Measurements from ENCODE around the gene ESYT2. TPM values are rescaled to one million over a fixed set of nuclear protein-coding genes. Genes with fewer than 3 reads are reported as not detected.

Gene ESYT2
- total and polyA plus RNA-seq, 7 experiments from 2014 or later: 46.3 to 129 (median 112) TPM

- ChIA-PET CTCF (interaction anchor here (0.6 to 1.8 kb wide), 8 partner anchors 9 to 528 kb away, joined by 3 to 7 read pairs (median 4); partner anchors contain the start of gene ESYT2), POLR2A (interaction anchor here (0.6 kb wide), 1 partner anchor 10 kb away, joined by 3 read pairs; no protein-coding TSS in a partner anchor)
- Histone ChIP-seq H3K4me1 (ENCODE audit: control insufficient read depth in 2 of 2, insufficient read depth in 2 of 2, low read length in 2 of 2) (no peaks in the 10 kb centered on the region), H3K27me3 (ENCODE audit: control insufficient read depth in 2 of 2, insufficient read depth in 2 of 2, low read length in 2 of 2) (no peaks in the 10 kb centered on the region), H3K4me3 (ENCODE audit: low read length) (no peak overlapping the region), H3K36me3 (ENCODE audit: control insufficient read depth in 2 of 3, insufficient read depth in 3 of 3, low read length in 3 of 3) (peaks cover 12 to 80% (median 20%) of the 10 kb centered on the region in 3 experiments), H3K27ac (ENCODE audit: low read depth, low read length) (no peak overlapping the region), H3K9me3 (ENCODE audit: control insufficient read depth in 2 of 3, low read length in 3 of 3) (no peaks in the 10 kb centered on the region)
- Mint-ChIP-seq H3K9me3 (peaks cover 0 to 2% (median 0%) of the 10 kb centered on the region in 11 donors), H3K4me1 (peaks cover 0 to 28% (median 6%) of the 10 kb centered on the region in 7 donors), H3K27me3 (no peaks in the 10 kb centered on the region), H3K4me3 (no peak overlapping the region), H3K27ac (peak overlapping the region in 1 of 9 donors; percentile 48), H3K36me3 (peaks cover 18 to 69% (median 57%) of the 10 kb centered on the region in 5 donors)
- intact Hi-C loops (cut with micrococcal nuclease): loop anchor here in 1 of 2 donors (2.0 kb wide), 2 partner anchors 17 to 97 kb away; partner anchors contain the start of gene DYNC2I1
- no peak for DNase-seq
- ATAC-seq: no peak
Observed at GRCh38 chr7:158759749-158760444, 69.4 kb downstream of the ESYT2 start.

GRCh38 chr7:158759245-158759614, 70.1 kb downstream of the ESYT2 start:
- ChIA-PET CTCF (interaction anchor here (1.0 to 1.8 kb wide), 4 partner anchors 16 to 217 kb away, joined by 3 to 7 read pairs (median 4); partner anchors contain the start of gene ESYT2), POLR2A (no interaction called here)
- H3K27ac ChIP-seq (ENCODE audit: low read depth, low read length): no peak overlapping the region
- intact Hi-C loops (cut with micrococcal nuclease): no loop called here
- H3K27ac Mint-ChIP-seq: peak overlapping the region in 2 of 9 donors; percentile 48 to 73
- no peaks in the 10 kb centered on the region for H3K27me3 ChIP-seq (ENCODE audit: control insufficient read depth in 2 of 2, insufficient read depth in 2 of 2, low read length in 2 of 2)
- H3K36me3 ChIP-seq (ENCODE audit: control insufficient read depth in 2 of 3, insufficient read depth in 3 of 3, low read length in 3 of 3): peaks cover 15 to 79% (median 18%) of the 10 kb centered on the region in 3 experiments
- no peak overlapping the region for H3K4me3 Mint-ChIP-seq
- peaks cover 0 to 28% (median 6%) of the 10 kb centered on the region in 7 donors for H3K4me1 Mint-ChIP-seq
- H3K36me3 Mint-ChIP-seq: peaks cover 14 to 66% (median 53%) of the 10 kb centered on the region in 5 donors
- H3K4me3 ChIP-seq (ENCODE audit: low read length): no peak overlapping the region
- DNase-seq: no peak
- ATAC-seq: no peak
- no peaks in the 10 kb centered on the region for H3K9me3 ChIP-seq (ENCODE audit: control insufficient read depth in 2 of 3, low read length in 3 of 3)
- no peaks in the 10 kb centered on the region for H3K4me1 ChIP-seq (ENCODE audit: control insufficient read depth in 2 of 2, insufficient read depth in 2 of 2, low read length in 2 of 2)
- no peaks in the 10 kb centered on the region for H3K27me3 Mint-ChIP-seq
- peaks cover 0 to 2% (median 0%) of the 10 kb centered on the region in 11 donors for H3K9me3 Mint-ChIP-seq

- CTCF ChIA-PET: interaction anchor here (1.8 kb wide), 1 partner anchor 218 kb away, joined by 7 read pairs; no protein-coding TSS in a partner anchor
- H3K36me3 ChIP-seq (ENCODE audit: control insufficient read depth in 2 of 3, insufficient read depth in 3 of 3, low read length in 3 of 3): peaks cover 10 to 77% (median 18%) of the 10 kb centered on the region in 3 experiments
- H3K36me3 Mint-ChIP-seq: peaks cover 14 to 62% (median 50%) of the 10 kb centered on the region in 5 donors
Observed at GRCh38 chr7:158758586-158759244, 70.6 kb downstream of the ESYT2 start.

GRCh38 chr7:158757404-158757989, 71.8 kb downstream of the ESYT2 start:
- POLR2A ChIA-PET: no interaction called here
- H3K4me3 Mint-ChIP-seq: no peak overlapping the region
- H3K27me3 Mint-ChIP-seq: no peaks in the 10 kb centered on the region
- H3K27me3 ChIP-seq (ENCODE audit: control insufficient read depth in 2 of 2, insufficient read depth in 2 of 2, low read length in 2 of 2): no peaks in the 10 kb centered on the region
- no peaks in the 10 kb centered on the region for H3K4me1 ChIP-seq (ENCODE audit: control insufficient read depth in 2 of 2, insufficient read depth in 2 of 2, low read length in 2 of 2)
- no peaks in the 10 kb centered on the region for H3K9me3 ChIP-seq (ENCODE audit: control insufficient read depth in 2 of 3, low read length in 3 of 3)
- peaks cover 7 to 82% (median 18%) of the 10 kb centered on the region in 3 experiments for H3K36me3 ChIP-seq (ENCODE audit: control insufficient read depth in 2 of 3, insufficient read depth in 3 of 3, low read length in 3 of 3)
- H3K36me3 Mint-ChIP-seq: peaks cover 14 to 61% (median 50%) of the 10 kb centered on the region in 5 donors
- ATAC-seq (no peak), DNase-seq (no peak)
- H3K4me1 Mint-ChIP-seq: peaks cover 0 to 28% (median 6%) of the 10 kb centered on the region in 7 donors
- no peak overlapping the region for H3K27ac ChIP-seq (ENCODE audit: low read depth, low read length)
- no peak overlapping the region for H3K4me3 ChIP-seq (ENCODE audit: low read length)
- peak overlapping the region in 5 of 9 donors; percentile 24 to 50 (median 36) for H3K27ac Mint-ChIP-seq
- peaks cover 0 to 2% (median 0%) of the 10 kb centered on the region in 11 donors for H3K9me3 Mint-ChIP-seq
- intact Hi-C loops (cut with micrococcal nuclease): no loop called here
- CTCF ChIA-PET: no interaction called here

More at GRCh38 chr7:158758586-158759244, 70.6 kb downstream of the ESYT2 start:
- no peaks in the 10 kb centered on the region for H3K27me3 Mint-ChIP-seq
- Histone ChIP-seq H3K4me3 (ENCODE audit: low read length) (no peak overlapping the region), H3K9me3 (ENCODE audit: control insufficient read depth in 2 of 3, low read length in 3 of 3) (no peaks in the 10 kb centered on the region), H3K4me1 (ENCODE audit: control insufficient read depth in 2 of 2, insufficient read depth in 2 of 2, low read length in 2 of 2) (no peaks in the 10 kb centered on the region), H3K27ac (ENCODE audit: low read depth, low read length) (no peak overlapping the region), H3K27me3 (ENCODE audit: control insufficient read depth in 2 of 2, insufficient read depth in 2 of 2, low read length in 2 of 2) (no peaks in the 10 kb centered on the region)
- ATAC-seq (no peak), DNase-seq (no peak)
- peaks cover 0 to 28% (median 6%) of the 10 kb centered on the region in 7 donors for H3K4me1 Mint-ChIP-seq
- H3K27ac Mint-ChIP-seq: peak overlapping the region in 4 of 9 donors; percentile 17 to 73 (median 42)
- no peak overlapping the region for H3K4me3 Mint-ChIP-seq
- intact Hi-C loops (cut with micrococcal nuclease): no loop called here
- POLR2A ChIA-PET: no interaction called here
- H3K9me3 Mint-ChIP-seq: peaks cover 0 to 2% (median 0%) of the 10 kb centered on the region in 11 donors

- Histone ChIP-seq H3K4me3 (ENCODE audit: low read length) (no peak overlapping the region), H3K9me3 (ENCODE audit: control insufficient read depth in 2 of 3, low read length in 3 of 3) (no peaks in the 10 kb centered on the region), H3K4me1 (ENCODE audit: control insufficient read depth in 2 of 2, insufficient read depth in 2 of 2, low read length in 2 of 2) (no peaks in the 10 kb centered on the region), H3K27me3 (ENCODE audit: control insufficient read depth in 2 of 2, insufficient read depth in 2 of 2, low read length in 2 of 2) (no peaks in the 10 kb centered on the region), H3K36me3 (ENCODE audit: control insufficient read depth in 2 of 3, insufficient read depth in 3 of 3, low read length in 3 of 3) (peaks cover 4 to 75% (median 11%) of the 10 kb centered on the region in 3 experiments), H3K27ac (ENCODE audit: low read depth, low read length) (no peak overlapping the region)
- peak overlapping the region in 4 of 9 donors; percentile 26 to 60 (median 33) for H3K27ac Mint-ChIP-seq
- no peaks in the 10 kb centered on the region for H3K9me3 Mint-ChIP-seq
- no peak for ATAC-seq
- no peaks in the 10 kb centered on the region for H3K27me3 Mint-ChIP-seq
- DNase-seq: no peak
- no peak overlapping the region for H3K4me3 Mint-ChIP-seq
- H3K36me3 Mint-ChIP-seq: peaks cover 5 to 55% (median 36%) of the 10 kb centered on the region in 5 donors
- intact Hi-C loops (cut with micrococcal nuclease): loop anchor here in 1 of 2 donors (5.0 kb wide), 1 partner anchor 48 kb away; no protein-coding TSS in a partner anchor
- CTCF ChIA-PET: no interaction called here
- peaks cover 0 to 12% (median 0%) of the 10 kb centered on the region in 7 donors for H3K4me1 Mint-ChIP-seq
- POLR2A ChIA-PET: interaction anchor here (0.7 kb wide), 1 partner anchor 32 kb away, joined by 3 read pairs; no protein-coding TSS in a partner anchor
Observed at GRCh38 chr7:158754746-158755444, 74.4 kb downstream of the ESYT2 start.

- Histone ChIP-seq H3K9me3 (ENCODE audit: control insufficient read depth in 2 of 3, low read length in 3 of 3) (no peaks in the 10 kb centered on the region), H3K4me1 (ENCODE audit: control insufficient read depth in 2 of 2, insufficient read depth in 2 of 2, low read length in 2 of 2) (no peaks in the 10 kb centered on the region), H3K27ac (ENCODE audit: low read depth, low read length) (no peak overlapping the region), H3K4me3 (ENCODE audit: low read length) (no peak overlapping the region), H3K27me3 (ENCODE audit: control insufficient read depth in 2 of 2, insufficient read depth in 2 of 2, low read length in 2 of 2) (no peaks in the 10 kb centered on the region), H3K36me3 (ENCODE audit: control insufficient read depth in 2 of 3, insufficient read depth in 3 of 3, low read length in 3 of 3) (peaks cover 4 to 72% (median 11%) of the 10 kb centered on the region in 3 experiments)
- no peak for ATAC-seq
- POLR2A ChIA-PET: interaction anchor here (1.2 kb wide), 1 partner anchor 72 kb away, joined by 3 read pairs; no protein-coding TSS in a partner anchor
- peak overlapping the region in 3 of 9 donors; percentile 4 to 72 (median 67) for H3K27ac Mint-ChIP-seq
- H3K36me3 Mint-ChIP-seq: peaks cover 5 to 52% (median 29%) of the 10 kb centered on the region in 5 donors
- H3K9me3 Mint-ChIP-seq: no peaks in the 10 kb centered on the region
- DNase-seq: no peak
- H3K27me3 Mint-ChIP-seq: no peaks in the 10 kb centered on the region
- intact Hi-C loops (cut with micrococcal nuclease): loop anchor here in 1 of 2 donors (5.0 kb wide), 1 partner anchor 47 kb away; no protein-coding TSS in a partner anchor
- CTCF ChIA-PET: no interaction called here
- H3K4me1 Mint-ChIP-seq: peaks cover 0 to 9% (median 0%) of the 10 kb centered on the region in 7 donors
- no peak overlapping the region for H3K4me3 Mint-ChIP-seq
Observed at GRCh38 chr7:158753900-158754299, 75.4 kb downstream of the ESYT2 start.
